GM21528 (cell line): ENCODE results near the gene CDCA7L.
"Not testable (repeated sequence)": the region's sequence is repeated elsewhere in the genome, so short reads cannot be mapped to it uniquely, and the experiment has no call there.

ENCODE experiments used
- ATAC-seq: cut with Tn5 transposase; IDR thresholded peaks from one replicate; pipeline ENCODE4 v1.9.1; 2021; ENCODE audit warnings: mild to moderate bottlenecking, moderate library complexity; ENCODE audit not compliant: unreplicated experiment, low FRiP score

The CDCA7L gene

GRCh38 chr7:21946222-21946709 lies 567 bp upstream of the CDCA7L start:
- no peak for ATAC-seq

GRCh38 chr7:21944616-21945453 lies 864 bp downstream of the CDCA7L start:
- ATAC-seq, result peak; percentile 22

GRCh38 chr7:21943436-21943835 lies 2.3 kb downstream of the CDCA7L start:
- ATAC-seq, result no peak

GRCh38 chr7:21942955-21943354 lies 2.7 kb downstream of the CDCA7L start:
- no peak for ATAC-seq

- ATAC-seq, result no peak
Measured at GRCh38 chr7:21941611-21942141, 4.0 kb downstream of the CDCA7L start.

- no peak for ATAC-seq
Measured at GRCh38 chr7:21939858-21940372, 5.8 kb downstream of the CDCA7L start.

GRCh38 chr7:21939136-21939857 lies 6.4 kb downstream of the CDCA7L start:
- peak; percentile 71 for ATAC-seq

GRCh38 chr7:21938463-21938862 lies 7.2 kb downstream of the CDCA7L start:
- ATAC-seq, result no peak

- ATAC-seq, result no peak
Measured at GRCh38 chr7:21934808-21935207, 10.9 kb downstream of the CDCA7L start.

GRCh38 chr7:21933293-21933692 lies 12.4 kb downstream of the CDCA7L start:
- ATAC-seq, result not testable (repeated sequence)

- no peak for ATAC-seq
Measured at GRCh38 chr7:21927693-21928092, 18.0 kb downstream of the CDCA7L start.

GRCh38 chr7:21926448-21926847 lies 19.3 kb downstream of the CDCA7L start:
- ATAC-seq, result no peak

- no peak for ATAC-seq
Measured at GRCh38 chr7:21923658-21924057, 22.0 kb downstream of the CDCA7L start.

- ATAC-seq, result no peak
Measured at GRCh38 chr7:21922605-21923004, 23.1 kb downstream of the CDCA7L start.

- no peak for ATAC-seq
Measured at GRCh38 chr7:21920936-21921335, 24.8 kb downstream of the CDCA7L start.

- ATAC-seq, result no peak
Measured at GRCh38 chr7:21918216-21918615, 27.5 kb downstream of the CDCA7L start.

- ATAC-seq, result no peak
Measured at GRCh38 chr7:21916629-21917028, 29.1 kb downstream of the CDCA7L start.

GRCh38 chr7:21916176-21916575 lies 29.5 kb downstream of the CDCA7L start:
- no peak for ATAC-seq

- ATAC-seq, result no peak
Measured at GRCh38 chr7:21915140-21915539, 30.6 kb downstream of the CDCA7L start.

GRCh38 chr7:21914671-21915070 lies 31.0 kb downstream of the CDCA7L start:
- no peak for ATAC-seq
